Mesodermal cell (in vitro differentiated cells): ENCODE measurements around the gene KCTD14.
"Not testable (repeated sequence)": the region's sequence is repeated elsewhere in the genome, so short reads cannot be mapped to it uniquely, and the experiment has no call there.

Experiments used
- H3K27ac ChIP-seq: 2 replicates; pipeline ENCODE4 v1.7.0; 2013; ENCODE audit warnings: mild to moderate bottlenecking, low read depth, low read length, moderate library complexity; ENCODE audit not compliant: severe bottlenecking
- H3K36me3 ChIP-seq: 2 replicates; pipeline ENCODE4 v1.7.1; 2013; ENCODE audit warnings: mild to moderate bottlenecking, low read length, moderate library complexity; ENCODE audit not compliant: control insufficient read depth, insufficient read depth
- H3K4me1 ChIP-seq: one replicate; pipeline ENCODE4 v1.7.1; 2013; ENCODE audit warnings: mild to moderate bottlenecking, low read length; ENCODE audit not compliant: insufficient read depth, control insufficient read depth, poor library complexity, severe bottlenecking
- H3K4me3 ChIP-seq: 2 replicates; pipeline ENCODE4 v1.7.0; 2013; ENCODE audit warnings: low read length, control low read depth, mild to moderate bottlenecking; ENCODE audit not compliant: insufficient read depth, poor library complexity, severe bottlenecking; ENCODE audit errors: extremely low read depth
- H3K9me3 ChIP-seq: 2 replicates; pipeline ENCODE4 v1.7.1; 2013; ENCODE audit warnings: mild to moderate bottlenecking, low read length, moderate library complexity; ENCODE audit not compliant: control insufficient read depth
- WGBS, 2 experiments: methylation state at CpG; one replicate each; pipeline ENCODE4 v1.1.5; 2013; ENCODE audit warnings: missing lambda C conversion rate in 2 of 2; ENCODE audit not compliant: insufficient coverage in 2 of 2; 5-methylcytosine and 5-hydroxymethylcytosine counted together

Gene KCTD14

GRCh38 chr11:77994434-77995362 lies 28.4 kb downstream of the KCTD14 start, which contains the start of gene INTS4:
TSS of gene INTS4 (minus strand) at chr11:77994668. CDS start at chr11:77994643, 25 bp downstream.
- 1 to 2% methylated on average over 29 to 33 of the region's 47 CpGs for WGBS, 2 experiments
- peak within 1 kb of the TSS; percentile 90 for H3K27ac ChIP-seq
- no peaks in the 10 kb centered on the region for H3K9me3 ChIP-seq
- H3K4me1 ChIP-seq: no peaks in the 10 kb centered on the region
- H3K4me3 ChIP-seq: peak within 1 kb of the TSS; percentile 83
- peaks cover 25% of the 10 kb centered on the region for H3K36me3 ChIP-seq

- peaks cover 33% of the 10 kb centered on the region for H3K36me3 ChIP-seq
- WGBS, 2 experiments: 21 to 33% methylated on average over 3 to 6 of the region's 11 CpGs
- peak overlapping the region; percentile 83 for H3K4me3 ChIP-seq
- H3K27ac ChIP-seq: peak overlapping the region; percentile 90
- H3K4me1 ChIP-seq: no peaks in the 10 kb centered on the region
- H3K9me3 ChIP-seq: no peaks in the 10 kb centered on the region
These were observed 29.2 kb downstream of the KCTD14 start for GRCh38 chr11:77993902-77994301.

- no peak overlapping the region for H3K4me3 ChIP-seq
- no peaks in the 10 kb centered on the region for H3K9me3 ChIP-seq
- 100% methylated on average over 1 to 3 of the region's 5 CpGs for WGBS, 2 experiments
- no peaks in the 10 kb centered on the region for H3K4me1 ChIP-seq
- H3K36me3 ChIP-seq: peaks cover 57% of the 10 kb centered on the region
- H3K27ac ChIP-seq: no peak overlapping the region
These were observed 32.1 kb downstream of the KCTD14 start for GRCh38 chr11:77990981-77991380.

- WGBS, 2 experiments: 98 to 100% methylated on average over 2 to 6 of the region's 8 CpGs
- not testable (repeated sequence) for H3K4me1 ChIP-seq, H3K4me3 ChIP-seq, H3K9me3 ChIP-seq, H3K27ac ChIP-seq
- H3K36me3 ChIP-seq: peaks cover 79% of the 10 kb centered on the region
These were observed 36.6 kb downstream of the KCTD14 start for GRCh38 chr11:77986456-77986855.

GRCh38 chr11:77981346-77981947 lies 41.6 kb downstream of the KCTD14 start:
- Histone ChIP-seq H3K27ac (no peak overlapping the region), H3K4me3 (no peak overlapping the region), H3K9me3 (no peaks in the 10 kb centered on the region), H3K36me3 (peaks cover 70% of the 10 kb centered on the region), H3K4me1 (no peaks in the 10 kb centered on the region)
- 94 to 100% methylated on average over 1 to 2 of the region's 2 CpGs for WGBS, 2 experiments

GRCh38 chr11:77968337-77968736 lies 54.7 kb downstream of the KCTD14 start:
- peaks cover 19% of the 10 kb centered on the region for H3K36me3 ChIP-seq
- H3K4me3 ChIP-seq: no peak overlapping the region
- H3K27ac ChIP-seq: no peak overlapping the region
- no peaks in the 10 kb centered on the region for H3K9me3 ChIP-seq
- no peaks in the 10 kb centered on the region for H3K4me1 ChIP-seq
- WGBS, 2 experiments: no CpG with 5 or more reads among the region's 2 CpGs

GRCh38 chr11:77967753-77968152 lies 55.3 kb downstream of the KCTD14 start:
- no peaks in the 10 kb centered on the region for H3K9me3 ChIP-seq

GRCh38 chr11:77967121-77967520 lies 56.0 kb downstream of the KCTD14 start:
- WGBS, 2 experiments: 89 to 100% methylated on average over 1 of the region's 2 CpGs
- H3K27ac ChIP-seq: no peak overlapping the region
- no peak overlapping the region for H3K4me3 ChIP-seq
- H3K9me3 ChIP-seq: no peaks in the 10 kb centered on the region
- H3K4me1 ChIP-seq: no peaks in the 10 kb centered on the region
- H3K36me3 ChIP-seq: peaks cover 21% of the 10 kb centered on the region

More at GRCh38 chr11:77967753-77968152, 55.3 kb downstream of the KCTD14 start:
- Histone ChIP-seq H3K27ac (no peak overlapping the region), H3K36me3 (peaks cover 21% of the 10 kb centered on the region), H3K4me1 (no peaks in the 10 kb centered on the region), H3K4me3 (no peak overlapping the region)

GRCh38 chr11:77966338-77966737 lies 56.7 kb downstream of the KCTD14 start:
- no peak overlapping the region for H3K27ac ChIP-seq
- H3K4me3 ChIP-seq: no peak overlapping the region
- H3K9me3 ChIP-seq: no peaks in the 10 kb centered on the region
- H3K4me1 ChIP-seq: no peaks in the 10 kb centered on the region
- 90% methylated on average over 2 of the region's 2 CpGs; no CpG with 5 or more reads in 1 of the 2 experiments for WGBS, 2 experiments
- H3K36me3 ChIP-seq: peaks cover 16% of the 10 kb centered on the region
